ENCODE results near the gene UTS2B.
A peak's percentile ranks its signal among the peaks of the same experiment; 100 is the strongest.

Gene UTS2B, protein sequence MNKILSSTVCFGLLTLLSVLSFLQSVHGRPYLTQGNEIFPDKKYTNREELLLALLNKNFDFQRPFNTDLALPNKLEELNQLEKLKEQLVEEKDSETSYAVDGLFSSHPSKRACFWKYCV

DNA sequence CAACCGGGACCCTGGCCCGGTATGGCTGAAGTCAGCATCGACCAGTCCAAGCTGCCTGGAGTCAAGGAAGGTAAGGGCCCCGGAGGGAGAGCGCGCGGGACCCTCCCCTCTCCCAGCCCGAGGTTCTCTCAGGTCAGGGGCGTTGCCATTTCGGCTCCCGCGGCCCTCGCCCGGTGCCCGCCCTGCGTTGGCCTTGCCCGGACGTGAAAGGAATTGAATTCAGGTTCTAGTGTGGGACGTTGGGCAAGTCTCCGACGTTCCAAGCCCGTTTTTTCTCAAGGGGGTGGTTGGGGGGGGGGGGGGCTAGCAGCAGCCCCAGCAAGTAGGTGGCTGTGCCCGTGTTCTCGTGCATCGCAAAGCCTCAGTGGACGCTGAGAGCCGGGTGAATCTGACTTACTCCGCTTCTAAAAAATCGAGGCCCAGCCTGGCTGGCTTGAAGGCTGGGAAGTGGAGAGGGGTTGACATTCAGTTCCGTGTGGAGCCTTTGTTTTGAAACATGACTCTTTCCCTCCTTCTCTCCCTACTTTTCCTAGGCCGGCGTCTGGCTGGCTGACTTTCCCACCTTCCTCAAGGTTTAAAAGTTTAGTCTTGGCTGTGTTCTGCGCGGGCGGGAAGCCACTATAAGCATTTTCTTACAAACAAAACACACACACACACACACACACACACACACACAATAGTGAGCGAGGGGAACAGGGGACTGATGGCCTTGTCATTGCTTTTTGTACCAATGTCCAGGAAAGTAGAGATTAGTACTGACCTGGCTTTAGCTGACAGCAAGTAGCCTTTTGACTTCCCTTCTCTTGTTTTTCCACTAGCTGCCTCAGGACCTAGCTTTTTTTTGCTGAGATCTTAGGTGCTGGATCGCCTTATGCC lies at the start of gene UTS2B:
Gene UTS2B (minus strand): TSS at position 873 of the 876 bp plus-strand sequence. CDS start 48,337 bp downstream, outside the sequence.
- intact Hi-C loops (cut with DNase I) = no loop called here
- DNase-seq = peak in 35 of 42 donors; percentile 7 to 59 (median 20)

DNA sequence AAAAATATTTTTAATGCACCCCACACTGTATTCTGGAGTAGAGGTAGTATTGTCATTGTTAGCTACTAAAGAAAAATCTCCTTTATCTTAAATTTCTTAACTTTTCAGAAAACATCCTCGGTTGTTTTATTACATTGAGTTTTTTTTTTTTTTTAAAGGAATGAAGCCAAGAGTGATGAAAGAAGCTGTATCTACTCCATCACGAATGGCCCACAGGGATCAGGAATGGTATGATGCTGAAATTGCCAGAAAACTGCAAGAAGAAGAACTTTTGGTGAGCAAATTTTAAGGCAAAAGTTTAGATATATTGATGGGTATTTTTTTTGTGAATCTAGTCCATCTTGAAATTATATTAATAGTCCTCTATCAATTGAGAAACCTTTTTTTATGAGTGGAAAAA lies 49.7 kb upstream of the UTS2B start:
- intact Hi-C loops (cut with DNase I) = no loop called here
- no peak for DNase-seq

DNA sequence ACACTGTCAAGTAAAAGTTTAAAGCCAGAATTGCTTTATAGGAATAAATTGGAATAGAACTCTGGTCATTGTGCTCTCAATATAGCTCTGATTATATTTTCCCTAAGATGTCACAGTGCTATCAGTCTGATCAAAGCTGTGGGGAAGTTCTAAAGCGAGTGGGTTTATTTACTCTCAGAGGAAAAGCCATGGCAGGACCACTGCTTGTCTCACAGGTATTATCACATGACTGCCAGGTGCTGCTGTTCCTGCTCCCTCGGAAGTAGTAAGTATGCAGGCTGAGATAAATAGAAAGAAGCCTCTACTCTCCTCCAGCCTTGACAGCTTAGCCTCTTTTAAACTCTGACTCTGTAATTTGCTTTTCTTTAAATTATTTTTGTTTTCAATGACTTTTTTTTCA lies 49.1 kb upstream of the UTS2B start:
- DNase-seq = no peak
- intact Hi-C loops (cut with DNase I) = no loop called here

DNA sequence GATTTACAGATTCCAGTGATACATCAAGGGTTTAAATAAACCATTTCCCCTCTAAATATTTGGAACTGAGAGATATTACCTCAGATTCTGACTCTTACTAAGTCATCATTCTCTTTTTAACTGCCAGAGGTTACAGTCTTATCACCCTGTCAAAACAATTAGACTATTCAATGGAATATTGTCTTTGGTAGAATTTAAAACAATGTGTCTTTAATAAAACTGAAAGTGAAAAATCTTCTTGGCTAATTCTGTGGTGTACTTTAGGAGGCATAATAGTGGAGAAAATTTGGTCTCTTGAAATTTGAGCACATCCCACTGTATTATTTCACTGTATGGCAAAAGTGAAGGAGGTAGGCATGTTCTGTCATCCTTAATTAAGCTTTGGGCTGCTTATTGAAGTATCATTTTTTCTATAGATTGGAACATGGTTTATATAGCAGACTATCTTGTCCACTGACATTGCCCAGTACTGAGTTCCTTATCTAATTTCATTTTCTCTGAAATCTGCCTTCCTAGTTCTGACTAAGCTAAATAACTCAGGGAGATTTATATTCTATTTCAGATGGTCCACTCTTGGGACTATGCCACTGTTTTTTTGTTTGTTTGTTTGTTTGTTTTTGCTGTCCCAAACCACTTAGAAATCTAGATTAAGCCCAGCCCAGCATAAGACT lies 48.0 kb upstream of the UTS2B start:
- intact Hi-C loops (cut with DNase I) = no loop called here

DNA sequence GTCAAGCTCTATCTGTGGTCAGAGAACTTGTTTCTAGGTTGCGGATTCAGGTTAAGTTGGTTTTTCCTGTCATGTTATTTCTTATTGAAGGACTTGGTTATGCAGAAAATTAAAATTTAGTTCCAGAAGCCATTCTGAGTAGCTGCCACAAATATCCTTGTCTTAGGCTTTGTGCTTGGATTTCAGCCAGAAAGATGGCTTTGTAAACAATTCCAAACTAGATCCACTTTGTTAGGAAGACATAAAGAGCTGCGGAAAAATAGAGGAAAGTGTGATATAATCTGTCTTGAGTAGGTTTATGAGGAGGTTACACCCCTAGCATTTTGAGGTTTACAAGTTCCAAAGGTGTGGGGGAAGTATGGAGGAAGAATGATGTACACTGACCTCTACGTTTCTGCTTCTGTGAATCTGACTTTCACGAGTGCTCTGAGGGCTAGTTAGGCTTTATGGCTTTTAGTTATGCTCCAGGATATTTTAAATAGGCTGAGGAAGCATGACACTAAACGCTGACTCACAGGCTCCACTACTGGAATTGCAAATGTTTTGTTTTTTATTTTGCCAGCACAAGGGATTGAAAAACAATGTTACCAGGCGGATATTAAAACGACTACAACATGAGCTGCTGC lies 46.3 kb upstream of the UTS2B start:
- intact Hi-C loops (cut with DNase I) = no loop called here
- no peak for DNase-seq

More for the DNA sequence above, 48.0 kb upstream of the UTS2B start:
- DNase-seq = no peak

DNA sequence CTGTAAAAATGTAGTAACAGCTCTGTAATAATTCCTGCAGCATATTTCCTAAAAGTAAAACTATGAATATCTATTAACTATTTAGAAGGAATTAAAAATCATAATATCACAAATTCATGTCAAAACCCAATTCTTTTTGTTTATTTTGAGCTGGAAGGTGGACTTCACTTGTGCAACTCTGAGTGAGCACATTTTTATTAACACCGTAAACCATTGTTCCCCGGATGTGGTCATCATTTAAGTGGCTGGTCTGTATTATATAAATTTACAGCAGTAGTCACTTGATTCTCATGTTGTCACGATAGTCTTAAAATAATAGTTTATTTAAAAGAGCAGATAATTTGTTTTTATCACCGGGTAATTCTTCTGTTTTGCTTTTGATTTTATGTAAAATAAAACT lies 43.0 kb upstream of the UTS2B start:
- DNase-seq = no peak
- intact Hi-C loops (cut with DNase I) = no loop called here

DNA sequence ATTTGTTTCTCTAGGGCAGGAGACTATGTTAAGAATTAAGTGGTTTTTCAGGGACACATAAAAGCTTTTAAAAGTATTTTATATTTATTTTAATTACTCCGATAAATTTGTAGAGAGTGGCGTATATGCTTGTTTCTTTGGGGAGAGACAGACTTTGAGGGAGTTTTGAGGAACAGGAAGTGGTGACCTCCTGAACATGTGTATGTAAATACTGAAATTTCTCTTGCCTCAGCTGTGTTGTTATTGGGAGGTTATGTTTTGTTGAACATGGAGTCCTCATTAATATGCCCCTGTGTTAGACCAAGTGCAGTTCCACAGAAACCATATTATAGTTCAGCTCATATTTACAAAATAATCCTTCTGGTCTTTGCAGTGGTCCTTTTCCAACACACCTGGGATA lies 41.8 kb upstream of the UTS2B start:
- DNase-seq = no peak
- intact Hi-C loops (cut with DNase I) = no loop called here

DNA sequence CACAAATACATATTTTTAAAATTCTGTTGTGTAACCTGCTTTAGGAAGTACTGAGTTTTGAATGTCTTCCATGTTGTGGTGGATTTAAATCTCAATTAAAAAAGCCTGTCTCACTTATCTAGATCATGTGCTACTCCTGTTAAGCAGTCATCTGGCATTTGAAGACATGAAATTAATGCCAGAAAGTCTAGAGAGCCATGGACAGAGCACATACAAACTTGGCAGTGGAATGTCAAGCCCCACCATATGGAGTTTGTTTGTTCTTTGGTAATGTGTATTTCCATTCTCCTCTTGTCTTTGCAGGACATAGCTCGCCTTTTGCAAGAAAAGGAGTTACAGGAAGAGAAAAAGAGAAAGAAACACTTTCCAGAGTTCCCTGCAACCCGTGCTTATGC lies 39.3 kb upstream of the UTS2B start:
- DNase-seq = no peak
- intact Hi-C loops (cut with DNase I) = no loop called here

DNA sequence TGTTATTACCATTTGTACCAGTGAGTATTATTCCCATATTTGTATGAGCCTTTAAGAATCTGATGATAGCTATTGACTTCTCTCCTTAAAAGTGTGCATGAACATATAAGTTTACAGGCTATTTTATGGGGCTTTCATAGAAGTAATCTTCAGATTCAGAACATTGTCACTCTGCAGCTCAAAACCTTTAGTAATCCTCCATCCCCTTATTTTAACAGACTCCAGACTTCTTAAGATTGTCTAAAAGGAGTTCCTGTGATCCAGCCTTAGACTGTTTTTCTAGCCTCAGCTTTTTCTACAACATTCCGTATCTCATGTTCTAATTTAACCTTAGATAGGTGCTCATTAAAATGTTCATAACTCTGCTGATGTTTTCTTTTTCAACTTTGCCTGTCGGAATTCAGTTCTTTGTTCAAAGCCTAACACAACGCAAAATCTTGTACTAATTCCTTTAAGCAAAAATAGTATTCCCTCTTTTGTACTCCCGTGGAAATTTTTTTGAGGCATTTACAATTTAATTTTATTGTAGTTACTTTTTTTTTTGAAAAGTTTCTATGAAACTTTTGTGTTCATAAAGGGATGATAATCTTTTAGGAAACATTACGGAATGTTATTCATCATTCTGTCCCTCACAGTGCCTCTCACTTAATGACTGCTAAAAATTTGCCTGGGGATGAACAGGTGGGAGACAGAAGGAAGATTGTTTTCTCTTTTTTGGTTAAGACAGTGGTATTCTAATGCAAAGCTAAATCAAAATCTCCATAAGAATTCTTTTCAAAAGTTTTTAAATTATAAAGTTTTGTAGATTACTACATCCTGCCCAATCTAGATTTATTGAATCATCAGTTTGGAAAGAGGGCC lies 38.7 kb upstream of the UTS2B start:
- intact Hi-C loops (cut with DNase I) = no loop called here
- no peak for DNase-seq

DNA sequence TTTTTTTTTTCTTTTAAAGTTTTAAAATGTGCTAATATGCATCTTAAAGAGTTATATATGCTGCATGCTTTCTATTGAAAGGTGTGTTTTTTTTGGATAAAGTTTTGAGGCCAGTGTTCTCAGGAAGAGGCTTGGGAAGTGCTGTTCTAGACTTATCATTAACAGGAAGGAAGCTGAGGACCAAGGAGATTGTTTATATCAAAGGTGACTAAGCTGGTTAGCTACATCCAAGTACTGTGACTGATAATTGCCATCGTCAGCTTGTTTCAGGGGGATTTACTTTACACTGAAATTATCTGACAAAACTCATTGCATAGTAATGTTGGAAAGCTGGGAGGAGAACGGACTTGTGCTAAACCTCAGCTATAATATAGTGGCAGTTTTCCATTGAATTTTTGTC lies 36.3 kb upstream of the UTS2B start:
- DNase-seq = no peak
- intact Hi-C loops (cut with DNase I) = no loop called here

DNA sequence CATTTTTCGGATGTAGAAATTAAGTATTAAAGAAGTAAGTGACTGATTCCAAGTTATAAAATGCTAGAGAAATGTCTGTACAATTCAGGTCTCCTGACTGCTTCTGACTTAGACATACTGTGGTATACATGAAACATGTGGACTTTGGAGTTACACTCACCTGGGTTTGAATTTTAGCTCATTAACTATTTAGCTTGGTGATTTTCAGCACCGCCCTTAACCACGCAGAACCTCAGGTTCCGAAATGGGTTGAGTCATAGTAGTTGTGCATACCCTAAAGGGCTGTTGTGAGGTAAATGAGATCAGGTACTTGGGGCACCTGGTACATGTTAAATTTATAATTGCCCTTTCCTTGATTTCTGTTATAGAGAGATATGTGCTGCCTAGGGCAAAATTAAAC lies 32.9 kb upstream of the UTS2B start:
- no peak for DNase-seq
- intact Hi-C loops (cut with DNase I) = no loop called here

DNA sequence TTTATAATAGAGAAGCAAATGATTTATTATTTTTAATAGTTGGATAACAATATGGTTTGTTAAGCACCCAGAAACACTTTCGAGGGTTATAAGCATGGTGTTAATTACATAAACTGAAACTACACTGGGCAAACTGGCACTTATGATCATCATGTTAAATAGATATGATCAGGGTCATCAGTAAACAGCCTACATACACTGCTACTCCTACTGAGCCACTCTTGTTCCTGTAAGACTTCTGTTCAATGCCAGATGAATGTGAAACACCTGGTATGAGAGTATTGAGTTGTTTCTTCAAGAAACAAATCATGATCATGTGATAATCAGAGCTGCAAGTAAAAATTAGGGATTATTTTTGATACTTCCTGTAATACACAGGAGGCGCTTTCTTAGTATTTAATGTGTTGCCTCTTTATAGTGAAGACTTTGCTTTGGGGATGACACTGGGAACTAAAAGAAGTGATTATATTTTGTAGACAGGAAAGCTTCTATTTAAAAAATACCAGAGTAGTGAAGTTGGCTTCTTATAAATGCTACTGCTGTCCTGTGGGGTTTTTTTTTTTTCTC lies 32.3 kb upstream of the UTS2B start:
- intact Hi-C loops (cut with DNase I) = no loop called here
- DNase-seq = no peak

DNA sequence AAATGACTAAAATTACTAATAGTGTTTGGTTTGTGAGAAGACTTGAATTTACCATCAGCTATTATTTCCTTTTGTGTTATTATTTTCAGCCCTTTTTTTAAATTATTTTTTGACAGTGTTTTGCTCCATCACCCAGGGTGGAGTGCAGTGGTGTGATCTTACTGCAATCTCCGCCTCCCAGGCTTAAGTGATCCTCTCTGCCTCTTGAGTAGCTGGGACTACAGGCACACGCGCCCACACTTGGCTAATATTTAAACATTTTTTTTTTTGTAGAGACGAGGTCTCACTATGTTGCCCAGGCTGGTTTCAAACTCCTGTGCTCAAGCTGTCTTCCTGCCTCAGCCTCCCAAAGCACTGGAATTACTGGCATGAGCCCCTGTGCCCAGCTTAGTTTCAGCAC lies 31.7 kb upstream of the UTS2B start:
- intact Hi-C loops (cut with DNase I) = no loop called here
- no peak for DNase-seq

DNA sequence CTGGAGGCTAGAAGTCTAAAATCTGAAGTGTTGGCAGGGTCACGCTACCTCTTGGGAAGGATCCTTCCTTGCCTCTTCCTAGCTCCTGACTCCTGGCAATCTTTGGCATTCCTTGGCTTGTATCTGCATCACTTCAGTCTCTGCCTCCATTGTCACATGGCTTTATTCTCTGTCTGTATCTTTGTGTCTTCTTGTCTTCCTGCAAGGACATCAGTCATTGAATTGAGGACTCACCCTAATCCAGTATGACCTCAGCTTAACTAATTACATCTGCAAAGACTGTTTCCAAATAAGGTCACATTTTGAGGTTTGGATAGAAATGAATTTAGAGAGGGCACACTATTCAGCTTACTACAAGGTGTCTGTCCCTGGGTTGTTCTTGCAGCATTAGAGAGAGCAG lies 31.1 kb upstream of the UTS2B start:
- intact Hi-C loops (cut with DNase I) = no loop called here
- no peak for DNase-seq

DNA sequence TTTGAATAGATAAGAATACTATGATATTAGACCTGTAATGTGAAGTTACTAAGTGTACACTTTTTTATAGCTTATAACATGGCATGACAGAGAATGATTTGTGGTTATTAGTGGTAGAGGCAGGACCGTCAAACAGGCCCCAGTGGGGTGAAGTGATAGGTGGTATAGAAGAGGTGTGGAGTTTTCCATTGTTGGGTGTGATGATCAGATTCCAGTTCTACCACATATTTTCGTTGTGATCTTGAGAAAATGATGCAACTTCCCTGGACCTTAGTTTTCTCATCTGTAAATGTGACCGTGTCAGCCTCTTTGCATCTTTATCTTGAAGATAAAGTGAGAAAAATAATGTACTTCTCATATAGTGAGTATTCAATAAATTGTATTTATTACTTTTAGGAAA lies 30.3 kb upstream of the UTS2B start:
- intact Hi-C loops (cut with DNase I) = no loop called here
- DNase-seq = no peak

DNA sequence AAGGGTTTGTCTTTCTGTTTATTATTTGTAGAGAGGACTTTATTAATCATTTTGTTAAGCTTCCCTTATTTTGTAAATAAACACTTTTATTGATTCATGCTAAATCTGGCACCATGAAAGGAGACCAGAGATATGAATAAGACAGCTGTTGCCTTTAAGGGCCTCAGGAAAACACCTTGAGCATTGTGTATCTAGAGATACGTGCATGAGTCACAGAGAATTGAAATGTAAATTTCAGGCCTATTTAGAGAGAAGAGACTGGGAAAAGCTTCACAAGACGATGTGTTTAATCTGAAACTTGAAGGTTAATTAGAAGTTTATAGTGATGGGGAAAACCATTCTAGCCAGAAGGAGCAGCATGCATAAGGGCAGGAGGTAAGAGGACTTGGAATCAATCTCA lies 28.6 kb upstream of the UTS2B start:
- DNase-seq = no peak
- intact Hi-C loops (cut with DNase I) = no loop called here

DNA sequence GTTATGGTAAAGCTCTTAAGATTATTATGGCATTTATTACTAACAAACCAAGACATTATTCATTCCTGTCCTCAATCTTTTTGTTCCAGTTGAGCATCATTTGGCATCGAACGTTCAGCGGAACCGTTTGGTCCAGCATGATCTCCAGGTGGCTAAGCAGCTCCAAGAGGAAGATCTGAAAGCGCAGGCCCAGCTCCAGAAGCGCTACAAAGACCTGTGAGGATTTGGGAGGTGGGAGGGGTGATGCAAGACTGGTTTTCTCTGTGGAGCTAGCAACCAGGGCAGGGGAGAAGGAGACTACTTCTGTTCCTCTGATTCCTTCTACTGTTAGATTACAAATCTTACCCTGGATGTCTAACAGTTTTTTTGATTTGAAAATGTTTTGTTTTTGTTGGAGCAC lies 27.6 kb upstream of the UTS2B start:
- DNase-seq = no peak
- intact Hi-C loops (cut with DNase I) = no loop called here

DNA sequence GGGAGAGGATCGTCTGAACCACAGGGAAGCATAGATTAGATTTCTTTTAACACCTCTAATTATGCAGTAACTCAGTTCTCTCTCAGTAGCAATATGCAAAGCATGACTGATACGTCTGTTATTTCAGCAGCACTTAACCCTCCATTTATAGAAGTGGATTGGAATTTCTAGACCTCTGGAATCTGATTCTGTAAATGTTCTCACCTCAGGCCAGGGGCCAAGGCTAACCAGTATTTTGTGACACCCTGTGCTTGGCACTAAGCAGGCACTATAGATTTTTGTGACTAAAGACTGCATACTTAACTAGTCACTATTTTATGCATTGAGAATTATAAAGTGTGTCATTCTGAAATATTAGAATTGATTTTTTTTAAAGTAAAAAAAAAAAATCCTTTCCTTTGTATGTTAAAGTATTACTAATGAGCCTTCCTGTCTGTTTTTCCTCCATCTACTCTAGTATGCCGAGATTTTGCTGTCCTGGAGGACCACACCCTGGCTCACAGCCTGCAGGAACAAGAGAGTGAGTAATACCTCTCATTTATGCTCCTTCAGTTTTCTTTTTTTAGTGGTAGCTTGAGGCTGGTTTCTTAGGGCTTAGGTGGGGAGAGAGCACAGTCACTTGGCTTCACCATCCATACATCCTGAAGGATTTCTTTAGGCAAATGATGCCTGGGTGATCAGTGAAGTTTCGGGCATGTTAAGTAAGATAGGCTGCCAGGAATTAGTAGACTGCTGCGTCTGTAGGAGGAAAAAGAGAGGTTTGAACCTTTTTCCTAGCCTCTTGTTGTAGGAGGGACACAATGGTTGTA lies 26.5 kb upstream of the UTS2B start:
- peak in 1 of 42 donors; percentile 38 for DNase-seq
- intact Hi-C loops (cut with DNase I) = no loop called here

All from head of caudate nucleus (tissue), 42 donors.